ENCODE data around the gene PTBP3. TPM values are rescaled to one million over a fixed set of nuclear protein-coding genes. Genes with fewer than 3 reads are reported as not detected.

The PTBP3 gene
- total and polyA plus RNA-seq, 2 of the 13 experiments (the other 11 are each of a cell fraction or from before 2014, with no cell fraction given) = 52.8 to 61.1 TPM

GRCh38 chr9:112332977-112333638, at the start of gene PTBP3 (continued):
- TF ChIP-seq ZNF431 (CRISPR knock-in tag; IDR thresholded peaks at IDR 0.05; ENCODE audit: borderline replicate concordance, low read depth) (no peak; the same call in 1 of the 2 replicates), MIER3 (CRISPR knock-in tag; IDR thresholded peaks at IDR 0.05; ENCODE audit: borderline replicate concordance) (no peak), HNRNPLL (IDR thresholded peaks at IDR 0.05; ENCODE audit: low read depth, low read length, poor library complexity, severe bottlenecking) (peak; percentile 80), ZSCAN12 (CRISPR knock-in tag; IDR thresholded peaks at IDR 0.05) (0 out of 2 replicates have a peak, but pooled peaks have one; percentile 17), PATZ1 (CRISPR knock-in tag; IDR thresholded peaks at IDR 0.05) (peak; percentile 92), ZBTB20 (CRISPR knock-in tag; IDR thresholded peaks at IDR 0.05; ENCODE audit: borderline replicate concordance, low read depth) (peak; percentile 38; the same call in 1 of the 2 replicates), E2F2 (CRISPR knock-in tag; IDR thresholded peaks at IDR 0.05; ENCODE audit: borderline replicate concordance) (peak; percentile 57; the same call in 1 of the 2 replicates), CREB1 (IDR thresholded peaks at IDR 0.05) (no peak), CREB1 (CRISPR knock-in tag; IDR thresholded peaks at IDR 0.05) (no peak), HCFC1 (IDR thresholded peaks at IDR 0.05; ENCODE audit: low read depth, low read length) (no peak), ELF3 (CRISPR knock-in tag; IDR thresholded peaks at IDR 0.05) (peak; percentile 32), ZNF30 (CRISPR knock-in tag; IDR thresholded peaks at IDR 0.05) (no peak), ZNF256 (CRISPR knock-in tag; conservative IDR thresholded peaks at IDR 0.05) (0 out of 2 replicates have a peak, but pooled peaks have one; percentile 68), ZNF691 (CRISPR knock-in tag; IDR thresholded peaks at IDR 0.05; ENCODE audit: borderline replicate concordance, low read depth) (peak; percentile 14; the same call in 1 of the 2 replicates), CREB3 (CRISPR knock-in tag; IDR thresholded peaks at IDR 0.05) (peak; percentile 31; the same call in 1 of the 2 replicates), ZGPAT (CRISPR knock-in tag; IDR thresholded peaks at IDR 0.05) (peak; percentile 81), KLF12 (CRISPR knock-in tag; IDR thresholded peaks at IDR 0.05; ENCODE audit: borderline replicate concordance) (peak; percentile 52; the same call in 1 of the 2 replicates), IRF9 (CRISPR knock-in tag; IDR thresholded peaks at IDR 0.05; ENCODE audit: borderline replicate concordance) (0 out of 2 replicates have a peak, but pooled peaks have one; percentile 70)
